Muscle layer of colon (tissue), 2 donors: ENCODE data around the gene VGF.

ENCODE experiments used
- H3K27ac ChIP-seq: one replicate; pipeline ENCODE4 v1.7.0; 2013; ENCODE audit warnings: low read depth, mild to moderate bottlenecking, low read length, moderate library complexity
- H3K27me3 ChIP-seq, 2 donors: one replicate each; pipeline ENCODE4 v1.7.0; 2013; ENCODE audit warnings: low read length in 2 of 2, mild to moderate bottlenecking in 2 of 2; ENCODE audit not compliant: insufficient read depth in 2 of 2, control insufficient read depth in 1 of 2
- H3K36me3 ChIP-seq: one replicate; pipeline ENCODE4 v1.7.0; 2013; ENCODE audit warnings: mild to moderate bottlenecking, low read length; ENCODE audit not compliant: insufficient read depth
- H3K4me1 ChIP-seq: one replicate; pipeline ENCODE4 v1.7.0; 2013; ENCODE audit warnings: mild to moderate bottlenecking, low read length; ENCODE audit not compliant: insufficient read depth
- H3K4me3 ChIP-seq, 2 donors: one replicate each; pipeline ENCODE4 v1.7.0; 2013; ENCODE audit warnings: low read length in 2 of 2, low read depth in 1 of 2, mild to moderate bottlenecking in 1 of 2, moderate library complexity in 1 of 2
- H3K9ac ChIP-seq: one replicate; pipeline ENCODE4 v1.7.0; 2013; ENCODE audit warnings: low read length
- H3K9me3 ChIP-seq: one replicate; pipeline ENCODE4 v1.7.0; 2013; ENCODE audit warnings: mild to moderate bottlenecking, low read length
- donor health status: abdominal sarcoma.
- donor health status: Adenocarcinoma of cecum.

Gene VGF

DNA sequence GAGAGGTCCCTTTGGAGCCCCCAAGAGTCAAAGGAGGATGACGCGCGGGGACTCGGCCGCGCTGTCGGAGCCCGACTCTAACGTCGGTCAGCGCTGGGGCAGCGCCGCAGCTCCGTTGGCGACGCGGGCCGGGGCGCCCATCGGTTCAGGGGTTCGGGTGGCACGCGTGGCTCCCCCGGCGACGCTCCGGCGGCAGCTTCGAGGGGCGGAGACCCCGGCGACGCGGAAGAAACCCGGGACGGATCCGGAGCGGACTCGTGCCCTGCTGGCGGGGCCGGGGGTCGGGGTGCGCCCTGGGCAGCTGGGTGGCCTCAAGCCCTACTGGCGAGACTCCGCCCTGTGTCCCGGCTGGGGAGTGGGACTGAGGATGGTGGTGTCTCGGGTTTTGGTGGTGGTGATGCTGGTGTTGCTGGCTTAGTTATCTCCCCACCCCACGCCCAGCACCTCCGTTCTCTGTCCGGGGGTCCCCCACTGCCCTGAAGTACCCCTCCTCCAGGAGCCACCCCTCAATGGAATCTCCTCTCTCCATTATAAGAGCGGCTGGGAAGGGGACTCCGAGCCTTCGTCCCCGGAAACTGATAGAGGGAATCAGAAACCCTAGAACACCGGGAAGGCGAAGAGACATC, 14.9 kb upstream of the VGF start, which contains the start of gene NAT16:
Gene NAT16, minus strand, starts transcription at position 164 of the 626 bp plus-strand sequence. CDS start 5,486 bp downstream, outside the sequence.
- Histone ChIP-seq H3K27me3 (peaks cover 28 to 68% of the 10 kb centered on the region in 2 donors), H3K4me1 (no peaks in the 10 kb centered on the region), H3K27ac (no peak within 1 kb of the TSS), H3K4me3 (no peak within 1 kb of the TSS), H3K9ac (no peak within 1 kb of the TSS), H3K36me3 (no peaks in the 10 kb centered on the region), H3K9me3 (no peaks in the 10 kb centered on the region)

DNA sequence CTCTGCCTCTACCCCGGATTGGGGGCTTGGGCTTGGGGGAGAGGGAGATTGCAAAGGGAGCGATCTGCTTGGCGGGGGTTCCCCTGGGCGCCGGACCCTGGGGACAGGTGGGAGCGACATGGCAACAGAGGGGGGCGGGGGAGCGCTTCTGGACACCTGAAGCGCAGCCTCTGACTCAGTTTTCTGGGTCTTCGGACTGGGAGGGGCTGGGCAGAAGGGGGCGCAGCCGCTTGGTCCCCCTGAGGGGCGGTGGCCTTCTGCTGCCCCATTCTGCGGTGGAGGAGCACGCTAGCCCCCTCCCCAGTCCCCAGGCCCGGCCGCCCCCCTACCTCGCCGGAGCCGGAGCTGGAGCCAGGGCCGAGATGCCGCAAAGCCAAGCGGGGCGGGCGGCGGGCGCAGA, 14.3 kb upstream of the VGF start:
- Histone ChIP-seq H3K36me3 (no peaks in the 10 kb centered on the region), H3K4me3 (no peak overlapping the region), H3K4me1 (no peaks in the 10 kb centered on the region), H3K9me3 (no peaks in the 10 kb centered on the region), H3K27me3 (peaks cover 28 to 72% of the 10 kb centered on the region in 2 donors), H3K27ac (no peak overlapping the region), H3K9ac (no peak overlapping the region)

GRCh38 chr7:101179117-101179516, 13.7 kb upstream of the VGF start:
- Histone ChIP-seq H3K9me3 (no peaks in the 10 kb centered on the region), H3K4me1 (no peaks in the 10 kb centered on the region), H3K36me3 (no peaks in the 10 kb centered on the region), H3K4me3 (no peak overlapping the region), H3K27ac (no peak overlapping the region), H3K27me3 (peaks cover 33 to 77% of the 10 kb centered on the region in 2 donors), H3K9ac (no peak overlapping the region)

DNA sequence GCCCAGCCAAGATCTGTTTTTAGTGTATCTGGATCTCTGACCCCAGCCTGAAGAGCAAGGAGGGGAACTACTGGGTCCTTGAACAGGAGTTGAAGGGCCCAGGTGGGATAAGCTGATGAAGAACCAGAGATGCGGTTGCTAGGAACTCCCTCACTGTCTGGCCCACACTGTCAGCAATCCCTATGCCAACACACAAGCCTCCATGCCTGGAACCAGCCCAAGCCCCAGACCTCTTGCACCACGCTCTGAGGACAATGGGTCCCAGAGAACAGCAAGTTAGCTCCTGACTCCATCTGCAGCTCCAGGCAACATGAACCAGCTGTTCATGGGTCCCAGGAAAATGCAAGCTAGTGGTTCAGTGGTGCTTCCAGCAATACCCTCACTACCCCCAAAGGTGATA, 12.3 kb upstream of the VGF start:
- Histone ChIP-seq H3K9me3 (no peaks in the 10 kb centered on the region), H3K36me3 (no peaks in the 10 kb centered on the region), H3K27ac (no peak overlapping the region), H3K9ac (no peak overlapping the region), H3K4me3 (no peak overlapping the region), H3K4me1 (peaks cover 6% of the 10 kb centered on the region), H3K27me3 (peaks cover 45 to 90% of the 10 kb centered on the region in 2 donors)

- Histone ChIP-seq H3K27me3 (peaks cover 62 to 97% of the 10 kb centered on the region in 2 donors), H3K36me3 (no peaks in the 10 kb centered on the region), H3K27ac (no peak overlapping the region), H3K9me3 (no peaks in the 10 kb centered on the region), H3K9ac (no peak overlapping the region), H3K4me3 (no peak overlapping the region), H3K4me1 (peaks cover 6% of the 10 kb centered on the region)
These were observed 10.3 kb upstream of the VGF start for GRCh38 chr7:101175664-101176063.

- H3K9me3 ChIP-seq, result no peaks in the 10 kb centered on the region
- H3K4me1 ChIP-seq, result peaks cover 6% of the 10 kb centered on the region
- no peaks in the 10 kb centered on the region for H3K36me3 ChIP-seq
- H3K9ac ChIP-seq, result no peak overlapping the region
- no peak overlapping the region for H3K4me3 ChIP-seq
- H3K27me3 ChIP-seq, result peaks cover 69 to 96% of the 10 kb centered on the region in 2 donors
- no peak overlapping the region for H3K27ac ChIP-seq
These were observed 9.0 kb upstream of the VGF start for GRCh38 chr7:101174322-101174854.

DNA sequence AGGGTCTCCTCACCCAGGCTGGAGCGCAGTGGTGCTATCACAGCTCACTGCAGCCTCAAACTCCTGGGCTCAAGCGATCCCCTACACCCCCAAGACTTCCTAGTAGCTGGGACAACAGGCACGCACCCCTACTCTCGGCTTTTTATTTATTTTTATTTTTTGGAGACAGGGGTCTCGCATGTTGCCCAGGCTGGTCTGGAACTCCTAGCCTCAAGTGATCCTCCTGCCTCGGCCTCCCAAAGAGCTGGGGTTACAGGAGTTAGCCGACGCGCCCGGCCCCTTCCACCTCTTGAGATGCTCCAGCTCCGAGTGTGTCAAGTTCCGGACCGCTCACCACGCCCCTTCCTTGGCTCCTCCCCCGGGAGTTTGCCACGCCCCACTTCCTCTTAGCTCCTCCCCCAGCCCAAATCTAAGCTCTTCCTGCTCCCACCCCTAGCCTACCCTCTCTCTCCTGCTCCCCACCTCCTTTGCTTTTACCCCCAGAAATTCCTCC, 8.4 kb upstream of the VGF start:
- no peak overlapping the region for H3K4me3 ChIP-seq
- no peaks in the 10 kb centered on the region for H3K36me3 ChIP-seq
- H3K27me3 ChIP-seq, result peaks cover 71 to 97% of the 10 kb centered on the region in 2 donors
- H3K9ac ChIP-seq, result no peak overlapping the region
- peaks cover 6% of the 10 kb centered on the region for H3K4me1 ChIP-seq
- H3K9me3 ChIP-seq, result no peaks in the 10 kb centered on the region
- no peak overlapping the region for H3K27ac ChIP-seq

GRCh38 chr7:101172854-101173751, 7.7 kb upstream of the VGF start:
- Histone ChIP-seq H3K36me3 (no peaks in the 10 kb centered on the region), H3K27ac (no peak overlapping the region), H3K4me1 (peaks cover 6% of the 10 kb centered on the region), H3K4me3 (no peak overlapping the region), H3K27me3 (peaks cover 76 to 97% of the 10 kb centered on the region in 2 donors), H3K9ac (no peak overlapping the region), H3K9me3 (no peaks in the 10 kb centered on the region)

GRCh38 chr7:101172005-101172853, 6.9 kb upstream of the VGF start:
- Histone ChIP-seq H3K9me3 (no peaks in the 10 kb centered on the region), H3K9ac (no peak overlapping the region), H3K4me1 (peaks cover 6% of the 10 kb centered on the region), H3K36me3 (no peaks in the 10 kb centered on the region), H3K4me3 (no peak overlapping the region), H3K27ac (no peak overlapping the region), H3K27me3 (peaks cover 75 to 97% of the 10 kb centered on the region in 2 donors)

GRCh38 chr7:101171442-101171837, 6.1 kb upstream of the VGF start:
- Histone ChIP-seq H3K36me3 (no peaks in the 10 kb centered on the region), H3K27me3 (peaks cover 73 to 96% of the 10 kb centered on the region in 2 donors), H3K4me3 (no peak overlapping the region), H3K27ac (no peak overlapping the region), H3K9me3 (no peaks in the 10 kb centered on the region), H3K4me1 (peaks cover 6% of the 10 kb centered on the region), H3K9ac (no peak overlapping the region)
